ENCODE results near the gene ABCA13.

Gene ABCA13

DNA sequence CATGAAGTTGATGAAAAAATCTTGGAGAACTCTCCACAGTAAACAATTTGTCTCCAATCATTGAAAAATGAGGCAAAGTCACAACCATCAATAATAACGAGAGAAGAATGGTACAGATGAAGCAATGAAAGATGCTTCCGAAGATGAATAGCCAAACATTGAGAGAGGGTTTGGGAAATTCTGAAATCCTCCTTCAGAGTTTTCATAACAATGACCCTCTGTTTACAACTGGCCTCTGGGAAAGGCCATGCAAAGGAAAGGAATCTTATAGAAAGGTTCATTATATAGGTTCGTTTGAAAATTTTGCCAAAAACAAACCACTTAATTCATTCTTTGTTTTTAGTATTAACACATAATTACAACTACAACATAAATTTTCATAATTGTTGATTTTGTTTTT is 166.5 kb downstream of the ABCA13 start:
- Histone ChIP-seq H3K9me3 (ENCODE audit: control insufficient read depth in 1 of 2, low read length in 2 of 2) (no peaks in the 10 kb centered on the region), H3K4me3 (ENCODE audit: low read depth in 1 of 2, low read length in 2 of 2) (no peak overlapping the region), H3K36me3 (ENCODE audit: control insufficient read depth in 1 of 2, insufficient read depth in 2 of 2, low read length in 2 of 2) (no peaks in the 10 kb centered on the region), H3K4me1 (ENCODE audit: control insufficient read depth in 1 of 2, insufficient read depth in 2 of 2, low read length in 2 of 2) (no peaks in the 10 kb centered on the region), H3K27me3 (ENCODE audit: low read depth, low read length) (no peaks in the 10 kb centered on the region), H3K27ac (ENCODE audit: low read length) (no peak overlapping the region)

DNA sequence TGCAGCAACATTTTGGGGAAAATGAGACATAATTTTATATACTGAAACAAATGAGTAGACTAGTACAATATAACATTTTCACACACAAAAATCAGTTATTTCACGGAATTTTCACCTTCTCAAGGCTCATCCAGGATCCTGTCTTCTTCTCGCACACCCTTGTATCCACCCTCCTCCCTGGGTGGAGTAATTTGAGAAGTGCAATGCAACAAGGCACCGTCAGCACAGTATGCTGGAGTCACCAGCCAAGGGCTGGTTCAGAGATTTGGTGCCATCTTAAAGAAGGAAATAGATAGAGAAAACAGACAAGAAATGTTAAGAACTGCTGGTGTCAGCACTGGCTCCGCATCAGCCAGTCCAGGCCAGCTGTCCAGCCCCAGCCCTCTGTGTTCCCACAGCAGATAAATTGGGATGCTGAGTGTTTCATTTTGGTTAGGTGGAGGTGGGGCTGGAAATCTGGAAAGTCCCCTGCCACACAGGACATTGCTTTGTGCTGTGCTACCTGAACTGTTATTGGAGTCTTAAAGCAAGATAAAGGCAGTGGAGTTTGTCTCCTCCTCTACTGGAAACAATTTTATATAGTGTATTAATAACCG is 176.1 kb downstream of the ABCA13 start:
- Histone ChIP-seq H3K27me3 (ENCODE audit: low read depth, low read length) (no peaks in the 10 kb centered on the region), H3K9me3 (ENCODE audit: control insufficient read depth in 1 of 2, low read length in 2 of 2) (no peaks in the 10 kb centered on the region), H3K36me3 (ENCODE audit: control insufficient read depth in 1 of 2, insufficient read depth in 2 of 2, low read length in 2 of 2) (no peaks in the 10 kb centered on the region), H3K27ac (ENCODE audit: low read length) (no peak overlapping the region), H3K4me1 (ENCODE audit: control insufficient read depth in 1 of 2, insufficient read depth in 2 of 2, low read length in 2 of 2) (no peaks in the 10 kb centered on the region), H3K4me3 (ENCODE audit: low read depth in 1 of 2, low read length in 2 of 2) (no peak overlapping the region)

DNA sequence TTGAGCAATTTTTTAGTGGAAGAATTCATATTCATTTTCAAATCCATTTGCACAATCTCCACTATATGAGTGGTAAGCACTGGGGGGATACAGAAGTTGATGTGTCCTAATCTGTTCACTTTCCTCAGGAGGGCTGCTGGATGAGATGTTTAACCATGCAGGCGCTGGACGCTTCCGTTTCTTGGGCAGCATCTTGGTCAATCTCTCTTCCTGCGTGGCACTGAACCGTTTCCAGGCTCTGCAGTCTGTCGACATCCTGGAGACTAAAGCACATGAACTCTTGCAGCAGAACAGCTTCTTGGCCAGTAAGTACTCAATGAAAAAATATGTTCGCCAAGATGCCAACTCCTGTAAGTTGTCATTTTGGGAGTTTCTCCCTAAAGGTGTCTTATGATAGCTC is 179.3 kb downstream of the ABCA13 start:
- no peaks in the 10 kb centered on the region for H3K9me3 ChIP-seq (ENCODE audit: control insufficient read depth in 1 of 2, low read length in 2 of 2)
- no peak overlapping the region for H3K4me3 ChIP-seq (ENCODE audit: low read depth in 1 of 2, low read length in 2 of 2)
- H3K27ac ChIP-seq (ENCODE audit: low read length) = no peak overlapping the region

DNA sequence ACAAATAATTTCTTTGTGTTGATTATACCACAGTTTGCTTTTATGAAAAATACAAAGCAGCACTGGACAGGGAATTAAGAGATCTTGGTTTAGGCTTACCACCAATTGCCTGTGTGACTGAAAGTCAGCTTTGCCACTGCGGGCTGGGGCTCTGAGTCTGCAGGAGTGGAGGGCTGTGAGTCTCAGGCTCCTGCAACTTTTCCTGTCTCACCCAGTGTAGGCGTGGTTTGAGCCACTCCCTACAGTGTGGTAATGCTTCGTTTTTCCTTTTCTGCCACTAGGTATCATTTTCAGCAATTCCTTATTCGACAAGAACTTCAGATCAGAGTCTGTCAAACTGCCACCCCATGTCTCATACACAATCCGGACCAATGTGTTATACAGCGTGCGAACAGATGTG is 180.6 kb downstream of the ABCA13 start:
- Histone ChIP-seq H3K4me3 (ENCODE audit: low read depth in 1 of 2, low read length in 2 of 2) (no peak overlapping the region), H3K9me3 (ENCODE audit: control insufficient read depth in 1 of 2, low read length in 2 of 2) (no peaks in the 10 kb centered on the region), H3K36me3 (ENCODE audit: control insufficient read depth in 1 of 2, insufficient read depth in 2 of 2, low read length in 2 of 2) (no peaks in the 10 kb centered on the region), H3K4me1 (ENCODE audit: control insufficient read depth in 1 of 2, insufficient read depth in 2 of 2, low read length in 2 of 2) (no peaks in the 10 kb centered on the region), H3K27ac (ENCODE audit: low read length) (no peak overlapping the region), H3K27me3 (ENCODE audit: low read depth, low read length) (no peaks in the 10 kb centered on the region)

More for the DNA sequence above, 179.3 kb downstream of the ABCA13 start:
- no peaks in the 10 kb centered on the region for H3K4me1 ChIP-seq (ENCODE audit: control insufficient read depth in 1 of 2, insufficient read depth in 2 of 2, low read length in 2 of 2)
- H3K27me3 ChIP-seq (ENCODE audit: low read depth, low read length) = no peaks in the 10 kb centered on the region
- no peaks in the 10 kb centered on the region for H3K36me3 ChIP-seq (ENCODE audit: control insufficient read depth in 1 of 2, insufficient read depth in 2 of 2, low read length in 2 of 2)

DNA sequence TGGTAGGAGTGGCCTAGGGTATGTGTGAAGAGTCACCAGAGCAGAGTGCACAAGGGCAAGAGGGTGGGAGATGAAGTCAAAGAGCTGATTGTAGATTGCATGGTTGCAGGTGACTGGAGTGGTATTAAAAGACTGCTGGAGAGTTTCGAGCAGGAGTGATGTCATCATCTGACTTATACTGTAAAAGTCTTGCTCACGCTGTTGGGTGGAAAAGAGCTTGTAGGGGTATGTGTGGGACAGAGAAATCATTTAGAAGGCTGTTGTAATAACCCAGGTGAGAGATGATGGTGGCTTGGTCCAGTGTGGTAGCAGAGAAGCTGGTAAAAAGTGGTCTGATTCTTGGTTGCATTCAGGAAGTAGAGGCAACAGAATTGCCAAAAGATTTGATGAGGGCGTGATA is 184.1 kb downstream of the ABCA13 start:
- no peaks in the 10 kb centered on the region for H3K36me3 ChIP-seq (ENCODE audit: control insufficient read depth in 1 of 2, insufficient read depth in 2 of 2, low read length in 2 of 2)
- H3K4me3 ChIP-seq (ENCODE audit: low read depth in 1 of 2, low read length in 2 of 2) = no peak overlapping the region
- no peaks in the 10 kb centered on the region for H3K9me3 ChIP-seq (ENCODE audit: control insufficient read depth in 1 of 2, low read length in 2 of 2)
- no peaks in the 10 kb centered on the region for H3K4me1 ChIP-seq (ENCODE audit: control insufficient read depth in 1 of 2, insufficient read depth in 2 of 2, low read length in 2 of 2)
- no peaks in the 10 kb centered on the region for H3K27me3 ChIP-seq (ENCODE audit: low read depth, low read length)
- no peak overlapping the region for H3K27ac ChIP-seq (ENCODE audit: low read length)

DNA sequence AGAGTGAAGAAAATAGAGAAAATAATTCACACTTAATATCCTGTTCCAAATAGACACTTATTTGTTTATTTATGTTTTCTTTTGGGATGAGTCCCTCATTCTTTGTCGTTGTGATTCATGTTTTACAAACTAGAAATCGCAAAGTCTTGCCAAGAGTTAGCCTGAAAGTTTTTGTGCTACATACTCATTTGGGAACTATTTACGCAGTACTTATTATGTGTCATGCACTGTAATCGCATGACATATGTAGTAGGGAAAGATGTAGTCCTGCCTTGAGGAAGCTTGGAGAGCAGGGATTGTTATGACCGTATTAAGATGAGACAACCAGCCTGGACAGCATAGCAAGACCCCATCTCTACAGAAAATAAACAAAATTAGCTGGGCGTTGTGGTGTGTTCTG is 189.3 kb downstream of the ABCA13 start:
- no peak overlapping the region for H3K4me3 ChIP-seq (ENCODE audit: low read depth in 1 of 2, low read length in 2 of 2)
- H3K36me3 ChIP-seq (ENCODE audit: control insufficient read depth in 1 of 2, insufficient read depth in 2 of 2, low read length in 2 of 2) = no peaks in the 10 kb centered on the region
- H3K9me3 ChIP-seq (ENCODE audit: control insufficient read depth in 1 of 2, low read length in 2 of 2) = no peaks in the 10 kb centered on the region

DNA sequence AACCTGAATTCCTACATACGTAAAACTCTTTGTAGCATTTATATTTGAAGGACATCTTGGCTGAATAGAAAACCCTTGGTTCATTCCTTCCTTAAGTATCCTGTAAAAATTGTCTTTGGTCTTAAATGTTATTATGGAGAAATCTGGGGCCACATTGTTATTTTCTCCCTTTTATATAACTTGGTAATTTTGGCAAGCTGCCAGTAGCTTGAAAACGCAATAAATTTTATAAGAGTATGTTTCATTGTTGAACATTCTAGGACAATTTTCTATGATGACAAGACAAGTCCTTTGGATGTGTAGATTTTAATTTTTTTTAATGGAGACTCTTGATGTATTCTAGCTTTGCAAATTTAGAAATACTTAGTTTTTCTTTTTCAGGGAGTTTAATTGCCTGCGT is 191.9 kb downstream of the ABCA13 start:
- no peaks in the 10 kb centered on the region for H3K9me3 ChIP-seq (ENCODE audit: control insufficient read depth in 1 of 2, low read length in 2 of 2)
- H3K27me3 ChIP-seq (ENCODE audit: low read depth, low read length) = no peaks in the 10 kb centered on the region
- H3K4me3 ChIP-seq (ENCODE audit: low read depth in 1 of 2, low read length in 2 of 2) = no peak overlapping the region
- no peaks in the 10 kb centered on the region for H3K36me3 ChIP-seq (ENCODE audit: control insufficient read depth in 1 of 2, insufficient read depth in 2 of 2, low read length in 2 of 2)
- H3K4me1 ChIP-seq (ENCODE audit: control insufficient read depth in 1 of 2, insufficient read depth in 2 of 2, low read length in 2 of 2) = no peaks in the 10 kb centered on the region
- no peak overlapping the region for H3K27ac ChIP-seq (ENCODE audit: low read length)

More for the DNA sequence above, 189.3 kb downstream of the ABCA13 start:
- Histone ChIP-seq H3K27me3 (ENCODE audit: low read depth, low read length) (no peaks in the 10 kb centered on the region), H3K4me1 (ENCODE audit: control insufficient read depth in 1 of 2, insufficient read depth in 2 of 2, low read length in 2 of 2) (no peaks in the 10 kb centered on the region), H3K27ac (ENCODE audit: low read length) (no peak overlapping the region)

DNA sequence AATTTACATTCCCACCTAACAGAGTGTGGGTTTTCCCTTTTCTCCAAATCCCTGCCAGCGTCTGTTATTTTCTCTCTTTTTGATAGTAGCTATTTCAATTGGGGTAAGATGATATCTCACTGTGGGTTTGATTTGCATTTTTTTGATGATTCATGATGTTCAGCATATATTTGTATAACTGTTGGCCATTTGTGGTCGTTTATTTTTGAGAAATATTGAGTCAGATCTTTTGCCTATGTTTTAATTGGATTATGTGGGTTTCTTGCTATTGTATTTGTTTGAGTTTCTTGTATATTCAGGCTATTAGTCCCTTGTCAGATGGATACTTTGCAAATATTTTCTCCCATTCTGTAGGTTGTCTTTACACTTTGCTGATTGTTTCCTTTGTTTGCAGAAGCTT is 193.8 kb downstream of the ABCA13 start:
- no peaks in the 10 kb centered on the region for H3K27me3 ChIP-seq (ENCODE audit: low read depth, low read length)
- H3K9me3 ChIP-seq (ENCODE audit: control insufficient read depth in 1 of 2, low read length in 2 of 2) = no peaks in the 10 kb centered on the region
- no peaks in the 10 kb centered on the region for H3K36me3 ChIP-seq (ENCODE audit: control insufficient read depth in 1 of 2, insufficient read depth in 2 of 2, low read length in 2 of 2)
- H3K4me3 ChIP-seq (ENCODE audit: low read depth in 1 of 2, low read length in 2 of 2) = no peak overlapping the region
- no peak overlapping the region for H3K27ac ChIP-seq (ENCODE audit: low read length)
- H3K4me1 ChIP-seq (ENCODE audit: control insufficient read depth in 1 of 2, insufficient read depth in 2 of 2, low read length in 2 of 2) = no peaks in the 10 kb centered on the region

DNA sequence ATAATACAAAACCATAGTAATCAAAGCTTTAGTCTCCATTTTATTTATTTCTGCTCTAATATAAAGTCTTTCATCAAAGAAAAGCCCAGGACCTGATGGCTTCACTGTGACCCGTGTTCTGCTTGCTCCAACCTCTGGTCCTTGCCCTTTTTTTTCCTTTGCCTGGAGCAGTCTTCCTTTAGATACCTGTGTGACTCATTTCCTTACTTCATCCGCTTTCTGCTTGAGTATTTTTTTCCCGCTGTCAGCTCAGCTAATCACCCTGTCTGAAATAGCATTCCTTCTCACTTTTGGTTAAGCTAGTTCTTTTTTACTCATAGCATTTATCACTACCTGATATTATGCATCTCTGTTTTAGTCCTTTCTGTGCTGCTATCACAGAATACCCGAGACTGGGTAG is 194.8 kb downstream of the ABCA13 start:
- H3K27ac ChIP-seq (ENCODE audit: low read length) = no peak overlapping the region
- H3K27me3 ChIP-seq (ENCODE audit: low read depth, low read length) = no peaks in the 10 kb centered on the region

DNA sequence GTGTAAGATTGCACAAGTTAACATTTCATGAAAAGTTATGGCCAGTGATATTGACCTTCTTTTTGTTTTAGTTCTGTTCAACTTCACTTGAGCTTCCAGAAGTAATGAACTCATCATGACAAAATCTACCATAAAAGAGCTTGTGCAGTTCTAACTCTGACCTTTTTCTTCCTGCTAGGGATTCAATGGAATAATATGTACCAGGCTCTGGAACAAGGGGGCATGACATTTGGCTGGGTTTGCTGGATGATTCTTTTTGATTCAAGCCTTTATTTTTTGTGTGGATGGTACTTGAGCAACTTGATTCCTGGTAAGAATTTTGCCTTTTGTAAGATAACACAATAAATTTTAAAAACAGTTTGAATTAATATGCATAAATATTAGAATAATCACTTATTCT is 205.0 kb downstream of the ABCA13 start:
- Histone ChIP-seq H3K27me3 (ENCODE audit: low read depth, low read length) (no peaks in the 10 kb centered on the region), H3K4me1 (ENCODE audit: control insufficient read depth in 1 of 2, insufficient read depth in 2 of 2, low read length in 2 of 2) (no peaks in the 10 kb centered on the region), H3K36me3 (ENCODE audit: control insufficient read depth in 1 of 2, insufficient read depth in 2 of 2, low read length in 2 of 2) (no peaks in the 10 kb centered on the region), H3K9me3 (ENCODE audit: control insufficient read depth in 1 of 2, low read length in 2 of 2) (no peaks in the 10 kb centered on the region), H3K4me3 (ENCODE audit: low read depth in 1 of 2, low read length in 2 of 2) (no peak overlapping the region), H3K27ac (ENCODE audit: low read length) (no peak overlapping the region)

More for the DNA sequence above, 194.8 kb downstream of the ABCA13 start:
- no peaks in the 10 kb centered on the region for H3K36me3 ChIP-seq (ENCODE audit: control insufficient read depth in 1 of 2, insufficient read depth in 2 of 2, low read length in 2 of 2)
- H3K4me1 ChIP-seq (ENCODE audit: control insufficient read depth in 1 of 2, insufficient read depth in 2 of 2, low read length in 2 of 2) = no peaks in the 10 kb centered on the region
- no peak overlapping the region for H3K4me3 ChIP-seq (ENCODE audit: low read depth in 1 of 2, low read length in 2 of 2)
- H3K9me3 ChIP-seq (ENCODE audit: control insufficient read depth in 1 of 2, low read length in 2 of 2) = peaks cover 0 to 4% of the 10 kb centered on the region in 2 donors

DNA sequence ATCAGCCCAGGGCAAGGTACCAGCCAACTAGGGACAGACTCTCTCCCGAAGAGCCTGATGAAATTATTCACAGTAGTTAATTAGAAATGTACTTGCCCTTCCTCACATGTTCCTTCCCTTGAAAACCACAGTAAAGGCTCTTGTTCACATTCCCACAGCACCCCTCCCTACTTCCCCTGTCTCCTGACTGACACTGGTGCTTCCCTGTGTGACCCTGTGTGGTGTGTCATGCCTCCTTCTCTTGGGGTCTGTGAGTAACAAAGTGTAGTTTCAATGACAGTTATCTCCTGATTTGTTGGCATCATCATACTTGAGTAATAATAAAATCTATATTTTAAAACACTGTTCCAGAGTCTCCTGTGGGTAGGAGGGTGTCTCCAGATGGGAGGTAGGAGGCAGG is 209.7 kb downstream of the ABCA13 start:
- Histone ChIP-seq H3K27ac (ENCODE audit: low read length) (no peak overlapping the region), H3K9me3 (ENCODE audit: control insufficient read depth in 1 of 2, low read length in 2 of 2) (no peaks in the 10 kb centered on the region), H3K36me3 (ENCODE audit: control insufficient read depth in 1 of 2, insufficient read depth in 2 of 2, low read length in 2 of 2) (no peaks in the 10 kb centered on the region), H3K27me3 (ENCODE audit: low read depth, low read length) (no peaks in the 10 kb centered on the region), H3K4me3 (ENCODE audit: low read depth in 1 of 2, low read length in 2 of 2) (no peak overlapping the region), H3K4me1 (ENCODE audit: control insufficient read depth in 1 of 2, insufficient read depth in 2 of 2, low read length in 2 of 2) (no peaks in the 10 kb centered on the region)

DNA sequence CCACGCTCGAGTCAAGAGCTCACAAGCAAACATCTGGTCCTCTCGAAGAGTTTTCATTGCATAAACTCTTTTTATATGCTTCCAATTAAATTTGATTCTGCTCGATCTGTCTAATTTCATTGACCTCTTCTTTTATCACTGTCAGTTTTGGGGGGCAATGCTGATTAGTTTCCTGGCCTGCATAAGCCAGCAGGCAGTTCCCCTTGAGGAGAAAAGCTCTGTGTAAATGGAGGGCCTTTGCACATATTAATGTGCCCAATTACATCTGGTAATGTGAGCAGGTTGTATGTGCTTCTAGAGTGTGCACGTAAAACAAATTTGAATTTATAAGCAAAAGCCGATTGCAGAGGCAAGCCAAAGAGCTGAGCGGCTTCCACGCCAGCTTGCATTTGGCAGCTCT is 210.3 kb downstream of the ABCA13 start:
- no peaks in the 10 kb centered on the region for H3K9me3 ChIP-seq (ENCODE audit: control insufficient read depth in 1 of 2, low read length in 2 of 2)
- no peak overlapping the region for H3K27ac ChIP-seq (ENCODE audit: low read length)

More for the DNA sequence above, 210.3 kb downstream of the ABCA13 start:
- Histone ChIP-seq H3K27me3 (ENCODE audit: low read depth, low read length) (no peaks in the 10 kb centered on the region), H3K4me3 (ENCODE audit: low read depth in 1 of 2, low read length in 2 of 2) (no peak overlapping the region), H3K4me1 (ENCODE audit: control insufficient read depth in 1 of 2, insufficient read depth in 2 of 2, low read length in 2 of 2) (no peaks in the 10 kb centered on the region), H3K36me3 (ENCODE audit: control insufficient read depth in 1 of 2, insufficient read depth in 2 of 2, low read length in 2 of 2) (no peaks in the 10 kb centered on the region)
